H1 (cell line): ENCODE measurements around the gene CCDC8. TPM values are rescaled to one million over a fixed set of nuclear protein-coding genes. Genes with fewer than 3 reads are reported as not detected.

ENCODE experiments used
- CTCF ChIA-PET: fragments of 300-600 bp; sonication (Branson Sonifier 250); formaldehyde crosslinking; loops from one replicate; lab custom pipeline; 2021; ENCODE audit not compliant: partially characterized antibody; lab: Charles Lee
- POLR2A ChIA-PET: fragments of 300-600 bp; sonication (Branson Sonifier 250); formaldehyde crosslinking; loops from one replicate; lab custom pipeline; 2021; ENCODE audit warnings: inconsistent platforms; ENCODE audit not compliant: partially characterized antibody; lab: Charles Lee
- DNase-seq, 2 experiments: peaks; one replicate each; pipeline versions ENCODE4 v3.0.0 to v3.0.0-alpha.2; 2010 to 2022; ENCODE audit warnings: low spot score in 2 of 2, low read depth in 1 of 2, mixed read lengths in 1 of 2
- FAIRE-seq: peaks from 2 replicates; lab custom pipeline; 2011; peaks lifted over from hg19 to GRCh38; lab: Jason Lieb, UNC
- H2AFZ ChIP-seq: 2 replicates; pipeline ENCODE4 v1.8.1; 2012; ENCODE audit warnings: low read length, inconsistent platforms
- H2AK5ac ChIP-seq: 2 replicates; pipeline ENCODE4 v1.6.1; 2013; ENCODE audit warnings: low read depth, low read length
- H2BK120ac ChIP-seq: replicated peaks from 2 replicates; pipeline ENCODE3; 2013; ENCODE audit warnings: low read depth, low read length, inconsistent platforms
- H2BK12ac ChIP-seq: 2 replicates; pipeline ENCODE4 v1.6.1; 2013; ENCODE audit warnings: low read depth, low read length
- H2BK15ac ChIP-seq: 2 replicates; pipeline ENCODE4 v1.6.1; 2013; ENCODE audit warnings: low read length
- H2BK20ac ChIP-seq: 2 replicates; pipeline ENCODE4 v1.6.1; 2013; ENCODE audit warnings: low read length
- H2BK5ac ChIP-seq: 2 replicates; pipeline ENCODE4 v1.6.1; 2013; ENCODE audit warnings: low read depth, low read length
- H3K14ac ChIP-seq: 2 replicates; pipeline ENCODE4 v1.6.1; 2013; ENCODE audit warnings: inconsistent platforms; ENCODE audit not compliant: insufficient read length
- H3K18ac ChIP-seq: 2 replicates; pipeline ENCODE4 v1.6.1; 2013; ENCODE audit warnings: low read length; ENCODE audit errors: extremely low read depth
- H3K23ac ChIP-seq: 2 replicates; pipeline ENCODE4 v1.6.1; 2013; ENCODE audit warnings: inconsistent platforms; ENCODE audit not compliant: insufficient read length
- H3K23me2 ChIP-seq: 2 replicates; pipeline ENCODE4 v1.6.1; 2013; ENCODE audit warnings: low read depth, low read length
- H3K27ac ChIP-seq: 2 replicates; pipeline ENCODE4 v1.6.1; 2011; ENCODE audit warnings: low read depth, low read length, inconsistent platforms
- H3K27me3 ChIP-seq, 4 experiments: replicated peaks in 1 of 4; 1 replicate in 1 of 4; 2 replicates in 3 of 4; pipeline versions ENCODE4 v1.6.1 to v1.8.1; 2011 to 2013; ENCODE audit warnings: low read length in 3 of 4, mild to moderate bottlenecking in 3 of 4, inconsistent platforms in 2 of 4, mixed read lengths in 2 of 4, moderate library complexity in 1 of 4; ENCODE audit not compliant: control insufficient read depth in 3 of 4, insufficient read depth in 3 of 4; ENCODE audit errors: extremely low read depth in 1 of 4
- H3K36me3 ChIP-seq, 4 experiments: 2 replicates each; pipeline versions ENCODE4 v1.6.1 to v1.8.1; 2011 to 2013; ENCODE audit warnings: mild to moderate bottlenecking in 4 of 4, low read length in 3 of 4, moderate library complexity in 2 of 4, control low read depth in 1 of 4, inconsistent platforms in 1 of 4; ENCODE audit not compliant: insufficient read depth in 4 of 4, control insufficient read depth in 2 of 4
- H3K4ac ChIP-seq: replicated peaks from 2 replicates; pipeline ENCODE3; 2013; ENCODE audit warnings: low read length, low read depth, mixed read lengths, inconsistent platforms; ENCODE audit not compliant: insufficient read length
- H3K4me1 ChIP-seq, 4 experiments: replicated peaks in 1 of 4; 1 replicate in 1 of 4; 2 replicates in 3 of 4; pipeline versions ENCODE4 v1.6.1 to v1.8.1; 2011 to 2013; ENCODE audit warnings: low read length in 3 of 4, inconsistent platforms in 2 of 4, mixed read lengths in 1 of 4; ENCODE audit not compliant: insufficient read depth in 4 of 4, control insufficient read depth in 3 of 4
- H3K4me2 ChIP-seq, 2 experiments: 2 replicates each; pipeline versions ENCODE4 v1.6.1 to v1.8.1; 2011 to 2013; ENCODE audit warnings: low read depth in 2 of 2, low read length in 2 of 2, control low read depth in 1 of 2, inconsistent platforms in 1 of 2, mild to moderate bottlenecking in 1 of 2; ENCODE audit not compliant: insufficient read depth in 1 of 2
- H3K4me3 ChIP-seq, 4 experiments: fragments of 200-600, 300-600 bp in 1 of 4; sonication (generic), shearing (Covaris generic), sonication (Bioruptor Twin) in 1 of 4; 2 replicates each; pipeline versions ENCODE4 v1.5.1 to v1.8.1; 2011 to 2016; ENCODE audit warnings: low read length in 4 of 4, low read depth in 3 of 4, control low read depth in 2 of 4, inconsistent platforms in 2 of 4, mild to moderate bottlenecking in 2 of 4, mixed read lengths in 1 of 4, moderate library complexity in 1 of 4; ENCODE audit not compliant: insufficient read depth in 2 of 4; ENCODE audit errors: extremely low read depth in 1 of 4
- H3K56ac ChIP-seq: replicated peaks from 2 replicates; pipeline ENCODE3; 2013; ENCODE audit warnings: low read depth, mild to moderate bottlenecking, mixed read lengths, low read length, inconsistent platforms; ENCODE audit not compliant: insufficient read length
- H3K79me1 ChIP-seq: 2 replicates; pipeline ENCODE4 v1.6.1; 2013; ENCODE audit warnings: low read depth, low read length, control low read depth
- H3K79me2 ChIP-seq, 2 experiments: 2 replicates each; pipeline versions ENCODE4 v1.6.1 to v1.8.1; 2012 to 2013; ENCODE audit warnings: low read length in 2 of 2, mild to moderate bottlenecking in 2 of 2, inconsistent platforms in 1 of 2; ENCODE audit not compliant: insufficient read depth in 2 of 2, control insufficient read depth in 1 of 2
- H3K9ac ChIP-seq, 4 experiments: replicated peaks in 1 of 4; 1 replicate in 1 of 4; 2 replicates in 3 of 4; pipeline versions ENCODE4 v1.6.1 to v1.8.1; 2011 to 2013; ENCODE audit warnings: low read depth in 3 of 4, low read length in 3 of 4, control low read depth in 2 of 4, mild to moderate bottlenecking in 2 of 4, moderate library complexity in 2 of 4, inconsistent platforms in 1 of 4; ENCODE audit errors: extremely low read depth in 1 of 4
- H3K9me3 ChIP-seq, 2 experiments: 2 replicates each; pipeline versions ENCODE4 v1.6.1 to v1.8.1; 2012 to 2013; ENCODE audit warnings: mild to moderate bottlenecking in 2 of 2, moderate library complexity in 2 of 2, control low read depth in 1 of 2, inconsistent platforms in 1 of 2, low read depth in 1 of 2, low read length in 1 of 2, mixed read lengths in 1 of 2; ENCODE audit not compliant: insufficient read depth in 2 of 2
- H4K20me1 ChIP-seq, 2 experiments: replicated peaks in 1 of 2; 2 replicates each; pipeline versions ENCODE3 to v1.8.1; 2011 to 2013; ENCODE audit warnings: inconsistent platforms in 2 of 2, low read length in 2 of 2, mild to moderate bottlenecking in 1 of 2; ENCODE audit not compliant: insufficient read depth in 2 of 2, control insufficient read depth in 1 of 2
- H4K5ac ChIP-seq: 2 replicates; pipeline ENCODE4 v1.6.1; 2013; ENCODE audit warnings: low read length, low read depth, mixed read lengths, inconsistent platforms; ENCODE audit not compliant: insufficient read length
- H4K8ac ChIP-seq: 2 replicates; pipeline ENCODE4 v1.8.0; 2013; ENCODE audit warnings: mild to moderate bottlenecking, moderate library complexity, low read length, inconsistent platforms; ENCODE audit not compliant: insufficient read depth; ENCODE audit errors: extremely low read depth
- H4K91ac ChIP-seq: replicated peaks from 2 replicates; pipeline ENCODE3; 2013; ENCODE audit warnings: low read length, mixed read lengths, inconsistent platforms; ENCODE audit not compliant: insufficient read length
- NRF1 ChIP-seq: IDR thresholded peaks from 2 replicates; pipeline ENCODE4 v1.6.1; 2011; ENCODE audit warnings: mild to moderate bottlenecking, low read depth, low read length, improper control_type of control experiment
- ZNF274 ChIP-seq: IDR thresholded peaks from 2 replicates; pipeline ENCODE4 v1.7.0; 2012; ENCODE audit warnings: low read length, borderline replicate concordance; ENCODE audit errors: extremely low read depth
- WGBS, 2 experiments: shearing (Covaris generic) in 1 of 2; methylation state at CpG; one replicate each; pipeline versions ENCODE4 v1.1.6 to v1.1.7; 2013 to 2015; ENCODE audit warnings: low lambda C conversion rate in 2 of 2, mixed read lengths in 2 of 2, inconsistent platforms in 1 of 2, low coverage in 1 of 2, missing lambda C conversion rate in 1 of 2; ENCODE audit not compliant: insufficient replicate concordance in 2 of 2, insufficient coverage in 1 of 2, insufficient read length in 1 of 2; ENCODE audit errors: extremely low coverage in 1 of 2, missing lambda C conversion rate in 1 of 2; 5-methylcytosine and 5-hydroxymethylcytosine counted together
- polyA plus RNA-seq, 7 experiments: library from polyadenylated mRNA; depleted of rRNA in 3 of 7; stranded (reverse) in 5 of 7; unstranded in 2 of 7; fragments of >200 nt in 5 of 7; fragments of 200-250 nt in 2 of 7; gene quantifications; 1 replicate in 5 of 7; 2 replicates in 1 of 7; 4 replicates in 1 of 7; pipeline versions ENCODE4 v1.2.1 to v1.2.3, GENCODE V29; 2011 to 2013; ENCODE audit warnings: missing spikeins in 2 of 7, mixed read lengths in 2 of 7
- total RNA-seq: library from RNA; stranded (reverse); fragmentation: NEBNext Ultra II Directional; extraction: Animal tissue kit (Norgen Biotek cat#: 25700); gene quantifications from 2 replicates; pipeline ENCODE4 v1.2.1, GENCODE V29; 2021
- TF ChIP-seq, protein P1 (sequence below): IDR thresholded peaks from 2 replicates; pipeline ENCODE4 v1.6.1; 2012; ENCODE audit warnings: low read length, inconsistent platforms
- TF ChIP-seq, protein P2 (sequence below): IDR thresholded peaks from 2 replicates; pipeline ENCODE4 v1.6.1; 2011; ENCODE audit warnings: low read depth, mild to moderate bottlenecking, low read length; ENCODE audit not compliant: insufficient read depth

The CCDC8 gene
- total and polyA plus RNA-seq, 2 of the 8 experiments (the other 6 are each of a cell fraction or from before 2014, with no cell fraction given) = 4.9 to 13.6 TPM

DNA sequence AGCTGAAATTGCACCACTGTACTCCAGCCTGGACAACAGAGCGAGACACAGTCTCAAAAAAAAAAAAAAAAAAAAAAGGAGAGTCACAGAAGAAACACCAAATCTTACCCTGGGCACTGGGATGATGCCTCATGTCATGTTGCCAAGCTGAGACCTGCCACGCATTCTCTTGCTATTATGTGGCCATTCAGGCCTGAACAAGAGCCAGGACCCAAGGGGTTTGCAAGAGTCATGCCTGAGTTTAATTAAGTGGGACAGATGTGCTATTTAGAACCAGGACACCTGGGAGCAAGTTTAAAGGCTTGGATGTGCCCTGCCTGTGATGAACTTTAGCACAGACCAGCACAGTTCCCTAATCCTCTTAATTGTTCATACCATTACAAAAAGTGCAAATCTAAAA lies 48.2 kb upstream of the CCDC8 start:
- Histone ChIP-seq H3K9me3 (no peaks in the 10 kb centered on the region), H2BK20ac (no peak overlapping the region), H3K4me3 (no peak overlapping the region), H3K27ac (no peak overlapping the region), H2AK5ac (no peak overlapping the region), H3K79me1 (no peaks in the 10 kb centered on the region), H3K9ac (no peak overlapping the region), H4K5ac (no peak overlapping the region), H2BK120ac (no peak overlapping the region), H3K4ac (no peak overlapping the region), H2BK5ac (no peak overlapping the region), H4K20me1 (no peaks in the 10 kb centered on the region), H2BK12ac (no peak overlapping the region), H3K18ac (no peak overlapping the region), H3K27me3 (no peaks in the 10 kb centered on the region), H3K14ac (no peak overlapping the region), H3K4me1 (no peaks in the 10 kb centered on the region), H3K23ac (no peak overlapping the region), H3K36me3 (0 out of 8 replicates have a peak, but pooled peaks cover 0 to 2% (median 0%) of the 10 kb centered on the region in 4 experiments), H4K8ac (no peak overlapping the region), H3K79me2 (no peaks in the 10 kb centered on the region), H3K56ac (no peak overlapping the region), H2BK15ac (no peak overlapping the region), H3K4me2 (no peak overlapping the region), H2AFZ (no peak overlapping the region), H4K91ac (no peak overlapping the region), H3K23me2 (no peaks in the 10 kb centered on the region)
- ChIA-PET CTCF (interaction anchor here (0.6 to 0.7 kb wide), 2 partner anchors 22 to 231 kb away, joined by 3 to 4 read pairs; no protein-coding TSS in a partner anchor), POLR2A (no interaction called here)
- FAIRE-seq (no peak), DNase-seq (no peak)
- 89% methylated on average over 1 of the region's 2 CpGs; no CpG with 5 or more reads in 1 of the 2 experiments for WGBS, 2 experiments
- TF ChIP-seq NRF1 = no peak
- no peak for TF ChIP-seq ZNF274
- TF ChIP-seq, protein P1, sequence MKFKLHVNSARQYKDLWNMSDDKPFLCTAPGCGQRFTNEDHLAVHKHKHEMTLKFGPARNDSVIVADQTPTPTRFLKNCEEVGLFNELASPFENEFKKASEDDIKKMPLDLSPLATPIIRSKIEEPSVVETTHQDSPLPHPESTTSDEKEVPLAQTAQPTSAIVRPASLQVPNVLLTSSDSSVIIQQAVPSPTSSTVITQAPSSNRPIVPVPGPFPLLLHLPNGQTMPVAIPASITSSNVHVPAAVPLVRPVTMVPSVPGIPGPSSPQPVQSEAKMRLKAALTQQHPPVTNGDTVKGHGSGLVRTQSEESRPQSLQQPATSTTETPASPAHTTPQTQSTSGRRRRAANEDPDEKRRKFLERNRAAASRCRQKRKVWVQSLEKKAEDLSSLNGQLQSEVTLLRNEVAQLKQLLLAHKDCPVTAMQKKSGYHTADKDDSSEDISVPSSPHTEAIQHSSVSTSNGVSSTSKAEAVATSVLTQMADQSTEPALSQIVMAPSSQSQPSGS = no peak
- TF ChIP-seq, protein P2, sequence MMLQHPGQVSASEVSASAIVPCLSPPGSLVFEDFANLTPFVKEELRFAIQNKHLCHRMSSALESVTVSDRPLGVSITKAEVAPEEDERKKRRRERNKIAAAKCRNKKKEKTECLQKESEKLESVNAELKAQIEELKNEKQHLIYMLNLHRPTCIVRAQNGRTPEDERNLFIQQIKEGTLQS = no peak
